WTC11 (cell line): ENCODE data around the gene ARHGAP4. TPM values are rescaled to one million over a fixed set of nuclear protein-coding genes. Genes with fewer than 3 reads are reported as not detected.

ENCODE experiments used
- ATAC-seq: fragments of 200-7000 bp; cut with Tn5 transposase; 2 replicates; pipeline ENCODE4 v1.10.0; 2021; ENCODE audit warnings: mild to moderate bottlenecking, moderate library complexity
- CTCF ChIA-PET: fragments of 300-600 bp; sonication (Branson Sonifier 250); formaldehyde crosslinking; loops from one replicate; lab custom pipeline; 2021; ENCODE audit warnings: antibody characterized with exemption; lab: Charles Lee
- POLR2A ChIA-PET: fragments of 350-600 bp; sonication (Branson Sonifier 250); formaldehyde crosslinking; loops from one replicate; lab custom pipeline; 2021; ENCODE audit warnings: antibody characterized with exemption; lab: Charles Lee
- DNase-seq: peaks from one replicate; pipeline ENCODE4 v3.0.0; 2021; ENCODE audit warnings: low spot score
- H3K27ac Mint-ChIP-seq: 2 replicates; pipeline ENCODE4 v1.8.0; 2021; ENCODE audit warnings: mixed read lengths
- H3K27me3 Mint-ChIP-seq: 2 replicates; pipeline ENCODE4 v1.8.0; 2021; ENCODE audit warnings: low read depth, mild to moderate bottlenecking, moderate library complexity, mixed read lengths
- H3K36me3 Mint-ChIP-seq: 2 replicates; pipeline ENCODE4 v1.8.0; 2021; ENCODE audit warnings: mixed read lengths
- H3K4me1 Mint-ChIP-seq: 2 replicates; pipeline ENCODE4 v1.8.0; 2022; ENCODE audit warnings: mixed read lengths
- H3K4me3 Mint-ChIP-seq: 2 replicates; pipeline ENCODE4 v1.8.0; 2021; ENCODE audit warnings: mild to moderate bottlenecking, moderate library complexity, mixed read lengths
- H3K9me3 Mint-ChIP-seq: 2 replicates; pipeline ENCODE4 v1.8.0; 2021; ENCODE audit warnings: mixed read lengths
- CREM ChIP-seq: sonication (generic); formaldehyde crosslinking; IDR thresholded peaks from 2 replicates; pipeline ENCODE4 v1.8.1; 2022; ENCODE audit warnings: mild to moderate bottlenecking, missing genetic modification reagents, moderate library complexity
- FOXJ3 ChIP-seq: sonication (generic); formaldehyde crosslinking; IDR thresholded peaks from 2 replicates; pipeline ENCODE4 v1.9.0; 2021; ENCODE audit warnings: missing genetic modification reagents, mild to moderate bottlenecking, borderline replicate concordance
- FOXP1 ChIP-seq: sonication (generic); formaldehyde crosslinking; IDR thresholded peaks from 2 replicates; pipeline ENCODE4 v1.8.0; 2022; ENCODE audit warnings: missing genetic modification reagents, mild to moderate bottlenecking, moderate library complexity, borderline replicate concordance
- IRF2 ChIP-seq: sonication (generic); formaldehyde crosslinking; IDR thresholded peaks from 2 replicates; pipeline ENCODE4 v1.8.0; 2022; ENCODE audit warnings: low read depth, missing genetic modification reagents, borderline replicate concordance
- JUN ChIP-seq: sonication (generic); formaldehyde crosslinking; IDR thresholded peaks from 2 replicates; pipeline ENCODE4 v1.8.0; 2023; ENCODE audit warnings: mild to moderate bottlenecking, missing genetic modification reagents
- TP53 ChIP-seq: sonication (generic); formaldehyde crosslinking; IDR thresholded peaks from 2 replicates; pipeline ENCODE4 v1.8.1; 2023; ENCODE audit warnings: mild to moderate bottlenecking, missing genetic modification reagents
- ZNF219 ChIP-seq: sonication (generic); formaldehyde crosslinking; IDR thresholded peaks from 2 replicates; pipeline ENCODE4 v1.8.0; 2023; ENCODE audit warnings: missing genetic modification reagents, mild to moderate bottlenecking, borderline replicate concordance
- ZNF263 ChIP-seq: sonication (generic); formaldehyde crosslinking; IDR thresholded peaks from 2 replicates; pipeline ENCODE4 v1.8.1; 2022; ENCODE audit warnings: low read depth, mild to moderate bottlenecking, moderate library complexity, missing genetic modification reagents
- total RNA-seq: library from RNA; stranded (reverse); gene quantifications from 3 replicates; pipeline ENCODE4 v1.2.3, GENCODE V29; 2021
- TF ChIP-seq, protein P1 (sequence below): fragments of 250-450 bp; sonication (Bioruptor Pico); IDR thresholded peaks from 2 replicates; pipeline ENCODE4 v1.9.0; 2021; ENCODE audit warnings: mild to moderate bottlenecking, borderline replicate concordance
- TF ChIP-seq, protein P2 (sequence below): sonication (generic); formaldehyde crosslinking; IDR thresholded peaks from 2 replicates; pipeline ENCODE4 v1.8.0; 2022; ENCODE audit warnings: missing genetic modification reagents
- TF ChIP-seq, protein P3 (sequence below): sonication (generic); formaldehyde crosslinking; IDR thresholded peaks from 2 replicates; pipeline ENCODE4 v1.8.0; 2022; ENCODE audit warnings: mild to moderate bottlenecking, missing genetic modification reagents
- TF ChIP-seq, protein P4 (sequence below): sonication (generic); formaldehyde crosslinking; IDR thresholded peaks from 2 replicates; pipeline ENCODE4 v1.8.1; 2023; ENCODE audit warnings: mild to moderate bottlenecking, moderate library complexity, missing genetic modification reagents

ARHGAP4 gene
- total RNA-seq, 1 experiment from 2014 or later = 52.1 TPM

DNA sequence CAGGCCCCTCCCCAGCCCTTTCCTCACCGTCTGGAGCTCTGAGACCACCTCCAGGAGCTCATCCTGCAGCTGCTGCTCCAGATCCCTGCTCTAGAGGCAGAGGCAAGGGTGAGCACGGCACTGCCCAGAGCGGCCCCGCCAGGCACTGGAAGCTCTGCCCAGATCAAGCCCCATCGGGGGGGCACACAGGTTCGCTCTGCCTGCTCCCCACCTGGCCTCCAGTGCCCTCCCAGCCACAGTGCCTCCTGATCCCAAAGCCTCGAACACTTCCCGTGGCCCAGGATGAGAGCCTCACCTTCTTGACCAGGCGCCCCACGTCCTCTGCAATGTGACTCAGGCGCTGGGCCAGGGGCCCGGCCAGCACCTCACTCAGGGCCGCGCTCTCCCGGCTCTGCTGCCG is 5.0 kb downstream of the ARHGAP4 start (continued):
- TF ChIP-seq, protein P1, sequence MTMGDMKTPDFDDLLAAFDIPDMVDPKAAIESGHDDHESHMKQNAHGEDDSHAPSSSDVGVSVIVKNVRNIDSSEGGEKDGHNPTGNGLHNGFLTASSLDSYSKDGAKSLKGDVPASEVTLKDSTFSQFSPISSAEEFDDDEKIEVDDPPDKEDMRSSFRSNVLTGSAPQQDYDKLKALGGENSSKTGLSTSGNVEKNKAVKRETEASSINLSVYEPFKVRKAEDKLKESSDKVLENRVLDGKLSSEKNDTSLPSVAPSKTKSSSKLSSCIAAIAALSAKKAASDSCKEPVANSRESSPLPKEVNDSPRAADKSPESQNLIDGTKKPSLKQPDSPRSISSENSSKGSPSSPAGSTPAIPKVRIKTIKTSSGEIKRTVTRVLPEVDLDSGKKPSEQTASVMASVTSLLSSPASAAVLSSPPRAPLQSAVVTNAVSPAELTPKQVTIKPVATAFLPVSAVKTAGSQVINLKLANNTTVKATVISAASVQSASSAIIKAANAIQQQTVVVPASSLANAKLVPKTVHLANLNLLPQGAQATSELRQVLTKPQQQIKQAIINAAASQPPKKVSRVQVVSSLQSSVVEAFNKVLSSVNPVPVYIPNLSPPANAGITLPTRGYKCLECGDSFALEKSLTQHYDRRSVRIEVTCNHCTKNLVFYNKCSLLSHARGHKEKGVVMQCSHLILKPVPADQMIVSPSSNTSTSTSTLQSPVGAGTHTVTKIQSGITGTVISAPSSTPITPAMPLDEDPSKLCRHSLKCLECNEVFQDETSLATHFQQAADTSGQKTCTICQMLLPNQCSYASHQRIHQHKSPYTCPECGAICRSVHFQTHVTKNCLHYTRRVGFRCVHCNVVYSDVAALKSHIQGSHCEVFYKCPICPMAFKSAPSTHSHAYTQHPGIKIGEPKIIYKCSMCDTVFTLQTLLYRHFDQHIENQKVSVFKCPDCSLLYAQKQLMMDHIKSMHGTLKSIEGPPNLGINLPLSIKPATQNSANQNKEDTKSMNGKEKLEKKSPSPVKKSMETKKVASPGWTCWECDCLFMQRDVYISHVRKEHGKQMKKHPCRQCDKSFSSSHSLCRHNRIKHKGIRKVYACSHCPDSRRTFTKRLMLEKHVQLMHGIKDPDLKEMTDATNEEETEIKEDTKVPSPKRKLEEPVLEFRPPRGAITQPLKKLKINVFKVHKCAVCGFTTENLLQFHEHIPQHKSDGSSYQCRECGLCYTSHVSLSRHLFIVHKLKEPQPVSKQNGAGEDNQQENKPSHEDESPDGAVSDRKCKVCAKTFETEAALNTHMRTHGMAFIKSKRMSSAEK (CRISPR knock-in tag) = no peak

DNA sequence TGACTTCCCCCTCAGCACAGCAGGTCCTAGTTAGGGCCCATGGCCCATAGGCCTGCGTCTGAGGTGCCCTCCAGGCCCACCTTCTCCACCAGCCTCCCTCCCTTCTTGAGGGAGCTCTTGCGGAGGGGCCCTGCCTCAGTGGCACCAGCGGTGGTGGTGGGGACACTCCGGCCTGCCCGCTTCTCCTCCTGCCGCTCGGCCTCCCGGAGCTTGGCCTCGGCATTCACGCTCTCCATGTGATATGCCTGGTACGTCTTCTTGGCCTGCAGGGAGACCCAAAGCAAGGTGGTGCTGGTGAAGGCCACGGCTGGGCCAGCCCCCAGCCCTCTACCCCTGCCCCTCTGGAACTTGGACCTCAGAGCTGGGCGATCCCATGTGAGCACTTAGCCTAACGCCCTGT is 5.5 kb downstream of the ARHGAP4 start:
- TF ChIP-seq TP53 (CRISPR knock-in tag) (no peak), FOXP1 (no peak), CREM (CRISPR knock-in tag) (no peak)
- TF ChIP-seq, protein P2, sequence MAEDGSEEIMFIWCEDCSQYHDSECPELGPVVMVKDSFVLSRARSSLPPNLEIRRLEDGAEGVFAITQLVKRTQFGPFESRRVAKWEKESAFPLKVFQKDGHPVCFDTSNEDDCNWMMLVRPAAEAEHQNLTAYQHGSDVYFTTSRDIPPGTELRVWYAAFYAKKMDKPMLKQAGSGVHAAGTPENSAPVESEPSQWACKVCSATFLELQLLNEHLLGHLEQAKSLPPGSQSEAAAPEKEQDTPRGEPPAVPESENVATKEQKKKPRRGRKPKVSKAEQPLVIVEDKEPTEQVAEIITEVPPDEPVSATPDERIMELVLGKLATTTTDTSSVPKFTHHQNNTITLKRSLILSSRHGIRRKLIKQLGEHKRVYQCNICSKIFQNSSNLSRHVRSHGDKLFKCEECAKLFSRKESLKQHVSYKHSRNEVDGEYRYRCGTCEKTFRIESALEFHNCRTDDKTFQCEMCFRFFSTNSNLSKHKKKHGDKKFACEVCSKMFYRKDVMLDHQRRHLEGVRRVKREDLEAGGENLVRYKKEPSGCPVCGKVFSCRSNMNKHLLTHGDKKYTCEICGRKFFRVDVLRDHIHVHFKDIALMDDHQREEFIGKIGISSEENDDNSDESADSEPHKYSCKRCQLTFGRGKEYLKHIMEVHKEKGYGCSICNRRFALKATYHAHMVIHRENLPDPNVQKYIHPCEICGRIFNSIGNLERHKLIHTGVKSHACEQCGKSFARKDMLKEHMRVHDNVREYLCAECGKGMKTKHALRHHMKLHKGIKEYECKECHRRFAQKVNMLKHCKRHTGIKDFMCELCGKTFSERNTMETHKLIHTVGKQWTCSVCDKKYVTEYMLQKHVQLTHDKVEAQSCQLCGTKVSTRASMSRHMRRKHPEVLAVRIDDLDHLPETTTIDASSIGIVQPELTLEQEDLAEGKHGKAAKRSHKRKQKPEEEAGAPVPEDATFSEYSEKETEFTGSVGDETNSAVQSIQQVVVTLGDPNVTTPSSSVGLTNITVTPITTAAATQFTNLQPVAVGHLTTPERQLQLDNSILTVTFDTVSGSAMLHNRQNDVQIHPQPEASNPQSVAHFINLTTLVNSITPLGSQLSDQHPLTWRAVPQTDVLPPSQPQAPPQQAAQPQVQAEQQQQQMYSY = no peak
- TF ChIP-seq, protein P3, sequence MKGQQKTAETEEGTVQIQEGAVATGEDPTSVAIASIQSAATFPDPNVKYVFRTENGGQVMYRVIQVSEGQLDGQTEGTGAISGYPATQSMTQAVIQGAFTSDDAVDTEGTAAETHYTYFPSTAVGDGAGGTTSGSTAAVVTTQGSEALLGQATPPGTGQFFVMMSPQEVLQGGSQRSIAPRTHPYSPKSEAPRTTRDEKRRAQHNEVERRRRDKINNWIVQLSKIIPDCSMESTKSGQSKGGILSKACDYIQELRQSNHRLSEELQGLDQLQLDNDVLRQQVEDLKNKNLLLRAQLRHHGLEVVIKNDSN = no peak
- TF ChIP-seq, protein P1 (CRISPR knock-in tag) = no peak
- H3K9me3 Mint-ChIP-seq = no peaks in the 10 kb centered on the region
- ATAC-seq (no peak), DNase-seq (no peak)
- ChIA-PET CTCF (interaction anchor here (1.6 kb wide), 1 partner anchor 33 kb away, joined by 4 read pairs; no protein-coding TSS in a partner anchor), POLR2A (no interaction called here)
- no peak overlapping the region for H3K27ac Mint-ChIP-seq
- no peaks in the 10 kb centered on the region for H3K27me3 Mint-ChIP-seq
- no peak overlapping the region for H3K4me3 Mint-ChIP-seq
- H3K4me1 Mint-ChIP-seq = peaks cover 21% of the 10 kb centered on the region
- peaks cover 22% of the 10 kb centered on the region for H3K36me3 Mint-ChIP-seq

DNA sequence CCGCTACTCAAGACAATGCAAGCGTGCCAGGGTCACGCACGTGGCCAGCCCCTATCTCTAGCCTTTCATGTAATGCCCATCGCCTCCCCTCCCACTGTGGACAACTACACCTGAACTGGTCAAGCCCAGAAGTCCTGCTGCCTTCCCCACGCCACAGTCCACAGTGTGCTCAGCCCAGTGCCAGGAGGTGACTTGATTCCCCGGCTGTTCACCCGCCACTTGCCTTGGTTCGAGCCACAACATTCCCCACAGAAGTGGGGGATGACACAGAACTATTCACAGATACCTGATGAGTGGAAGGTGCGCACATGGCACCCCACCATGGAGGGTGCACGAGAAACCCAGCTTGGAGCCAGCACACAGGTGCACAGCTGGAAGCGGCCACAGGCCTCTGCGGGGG is 6.8 kb downstream of the ARHGAP4 start:
- H3K27ac Mint-ChIP-seq = no peak overlapping the region
- no peaks in the 10 kb centered on the region for H3K27me3 Mint-ChIP-seq
- peaks cover 22% of the 10 kb centered on the region for H3K36me3 Mint-ChIP-seq
- DNase-seq (no peak), ATAC-seq (no peak)
- TF ChIP-seq ZNF219 (CRISPR knock-in tag) (no peak), FOXJ3 (CRISPR knock-in tag) (no peak), ZNF263 (CRISPR knock-in tag) (no peak), JUN (no peak), IRF2 (CRISPR knock-in tag) (no peak)
- TF ChIP-seq, protein P4, sequence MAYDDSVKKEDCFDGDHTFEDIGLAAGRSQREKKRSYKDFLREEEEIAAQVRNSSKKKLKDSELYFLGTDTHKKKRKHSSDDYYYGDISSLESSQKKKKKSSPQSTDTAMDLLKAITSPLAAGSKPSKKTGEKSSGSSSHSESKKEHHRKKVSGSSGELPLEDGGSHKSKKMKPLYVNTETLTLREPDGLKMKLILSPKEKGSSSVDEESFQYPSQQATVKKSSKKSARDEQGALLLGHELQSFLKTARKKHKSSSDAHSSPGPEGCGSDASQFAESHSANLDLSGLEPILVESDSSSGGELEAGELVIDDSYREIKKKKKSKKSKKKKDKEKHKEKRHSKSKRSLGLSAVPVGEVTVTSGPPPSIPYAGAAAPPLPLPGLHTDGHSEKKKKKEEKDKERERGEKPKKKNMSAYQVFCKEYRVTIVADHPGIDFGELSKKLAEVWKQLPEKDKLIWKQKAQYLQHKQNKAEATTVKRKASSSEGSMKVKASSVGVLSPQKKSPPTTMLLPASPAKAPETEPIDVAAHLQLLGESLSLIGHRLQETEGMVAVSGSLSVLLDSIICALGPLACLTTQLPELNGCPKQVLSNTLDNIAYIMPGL = no peak
- peaks cover 10% of the 10 kb centered on the region for H3K4me1 Mint-ChIP-seq
- POLR2A ChIA-PET = no interaction called here
- CTCF ChIA-PET = interaction anchor here (0.6 kb wide), 1 partner anchor 8 kb away, joined by 3 read pairs; no protein-coding TSS in a partner anchor
- H3K4me3 Mint-ChIP-seq = no peak overlapping the region
- H3K9me3 Mint-ChIP-seq = no peaks in the 10 kb centered on the region
